Brain microvascular endothelial cell (primary cell): ENCODE data around the gene SLAIN2.

Experiments
- DNase-seq: peaks from one replicate; pipeline ENCODE4 v3.0.0-alpha.2; 2020
- H3K27ac ChIP-seq: fragments of 250-450 bp; sonication (Bioruptor Pico); 2 replicates; pipeline ENCODE4 v1.5.1; 2020; ENCODE audit warnings: mild to moderate bottlenecking, moderate library complexity
- H3K27me3 ChIP-seq: fragments of 250-450 bp; sonication (Bioruptor Pico); replicated peaks from 2 replicates; pipeline ENCODE4 v1.5.1; 2020; ENCODE audit warnings: mild to moderate bottlenecking
- H3K36me3 ChIP-seq: fragments of 250-450 bp; sonication (Bioruptor Pico); replicated peaks from 2 replicates; pipeline ENCODE4 v1.5.1; 2020; ENCODE audit warnings: mild to moderate bottlenecking
- H3K4me3 ChIP-seq: 2 replicates; pipeline ENCODE4 v1.5.1; 2011; ENCODE audit warnings: low read depth, mild to moderate bottlenecking, control low read depth, low read length, moderate library complexity
- in situ Hi-C: cut with HindIII; loops from 2 replicates; pipeline ENCODE4 v1.10.0; 2017; ENCODE audit warnings: low sequenced_read_pairs, low pct_ligation_motif_present
- TF ChIP-seq, protein P1 (sequence below): IDR thresholded peaks from 2 replicates; pipeline ENCODE4 v1.5.1; 2011; ENCODE audit warnings: low read depth, mild to moderate bottlenecking, moderate library complexity, low read length, control low read depth, inconsistent platforms; ENCODE audit errors: missing control alignments

The SLAIN2 gene

GRCh38 chr4:48372272-48372671 lies 30.9 kb downstream of the SLAIN2 start:
- DNase-seq: no peak
- H3K4me3 ChIP-seq: no peak overlapping the region
- no peaks in the 10 kb centered on the region for H3K36me3 ChIP-seq
- H3K27ac ChIP-seq: no peak overlapping the region
- TF ChIP-seq, protein P1, sequence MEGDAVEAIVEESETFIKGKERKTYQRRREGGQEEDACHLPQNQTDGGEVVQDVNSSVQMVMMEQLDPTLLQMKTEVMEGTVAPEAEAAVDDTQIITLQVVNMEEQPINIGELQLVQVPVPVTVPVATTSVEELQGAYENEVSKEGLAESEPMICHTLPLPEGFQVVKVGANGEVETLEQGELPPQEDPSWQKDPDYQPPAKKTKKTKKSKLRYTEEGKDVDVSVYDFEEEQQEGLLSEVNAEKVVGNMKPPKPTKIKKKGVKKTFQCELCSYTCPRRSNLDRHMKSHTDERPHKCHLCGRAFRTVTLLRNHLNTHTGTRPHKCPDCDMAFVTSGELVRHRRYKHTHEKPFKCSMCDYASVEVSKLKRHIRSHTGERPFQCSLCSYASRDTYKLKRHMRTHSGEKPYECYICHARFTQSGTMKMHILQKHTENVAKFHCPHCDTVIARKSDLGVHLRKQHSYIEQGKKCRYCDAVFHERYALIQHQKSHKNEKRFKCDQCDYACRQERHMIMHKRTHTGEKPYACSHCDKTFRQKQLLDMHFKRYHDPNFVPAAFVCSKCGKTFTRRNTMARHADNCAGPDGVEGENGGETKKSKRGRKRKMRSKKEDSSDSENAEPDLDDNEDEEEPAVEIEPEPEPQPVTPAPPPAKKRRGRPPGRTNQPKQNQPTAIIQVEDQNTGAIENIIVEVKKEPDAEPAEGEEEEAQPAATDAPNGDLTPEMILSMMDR: no peak
- H3K27me3 ChIP-seq: no peaks in the 10 kb centered on the region
- in situ Hi-C loops: no loop called here

DNA sequence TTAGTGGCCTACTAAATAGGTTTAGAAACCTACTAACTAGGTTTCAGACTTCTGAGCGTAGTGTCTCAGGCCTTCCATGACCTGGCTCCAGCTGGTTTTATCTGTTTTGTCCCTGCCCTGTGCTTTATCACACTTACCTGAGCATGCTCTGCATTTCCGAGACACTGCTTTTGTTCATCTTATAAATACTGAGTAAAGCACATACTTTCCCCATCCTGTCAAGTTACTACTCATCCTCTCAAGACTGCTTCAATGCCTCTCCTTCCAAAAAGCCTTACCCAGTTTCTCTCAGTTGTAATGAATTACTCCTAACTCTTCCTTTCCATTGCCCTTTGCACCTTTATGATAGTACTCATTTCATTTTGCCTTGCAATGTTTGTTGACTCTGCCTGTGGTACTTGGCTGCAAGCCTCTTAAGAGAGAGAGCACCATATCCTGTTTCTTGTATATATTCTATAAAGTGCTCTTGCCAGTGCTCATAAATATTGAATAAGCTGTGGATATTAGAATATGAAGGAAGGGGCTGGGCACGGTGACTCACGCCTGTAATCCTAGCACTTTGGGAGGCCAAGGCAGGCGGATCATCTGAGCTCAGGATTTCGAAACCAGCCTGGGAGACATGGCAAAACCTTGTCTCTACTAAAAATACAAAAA lies 34.4 kb downstream of the SLAIN2 start:
- Histone ChIP-seq H3K27ac (peak overlapping the region; percentile 49), H3K27me3 (no peaks in the 10 kb centered on the region), H3K4me3 (no peak overlapping the region), H3K36me3 (no peaks in the 10 kb centered on the region)
- TF ChIP-seq, protein P1: no peak
- in situ Hi-C loops: no loop called here
- peak; percentile 91 for DNase-seq

GRCh38 chr4:48379587-48380180 lies 38.4 kb downstream of the SLAIN2 start:
- DNase-seq: no peak
- TF ChIP-seq, protein P1: no peak
- no peak overlapping the region for H3K27ac ChIP-seq
- no peak overlapping the region for H3K4me3 ChIP-seq
- in situ Hi-C loops: no loop called here
- H3K27me3 ChIP-seq: no peaks in the 10 kb centered on the region
- H3K36me3 ChIP-seq: peaks cover 4% of the 10 kb centered on the region

GRCh38 chr4:48380583-48381167 lies 39.3 kb downstream of the SLAIN2 start:
- Histone ChIP-seq H3K4me3 (no peak overlapping the region), H3K36me3 (peaks cover 4% of the 10 kb centered on the region), H3K27me3 (no peaks in the 10 kb centered on the region), H3K27ac (no peak overlapping the region)
- no peak for DNase-seq
- TF ChIP-seq, protein P1: no peak
- in situ Hi-C loops: no loop called here

GRCh38 chr4:48388525-48389154 lies 47.3 kb downstream of the SLAIN2 start:
- DNase-seq: peak; percentile 8
- no peak overlapping the region for H3K27ac ChIP-seq
- H3K4me3 ChIP-seq: no peak overlapping the region
- peaks cover 3% of the 10 kb centered on the region for H3K36me3 ChIP-seq
- in situ Hi-C loops: no loop called here
- no peaks in the 10 kb centered on the region for H3K27me3 ChIP-seq
- TF ChIP-seq, protein P1: no peak
